Hippocampal formation (tissue), 2 donors: ENCODE measurements around the gene SCG2.
A peak's percentile ranks its signal among the peaks of the same experiment; 100 is the strongest.
"Not testable (repeated sequence)": the region's sequence is repeated elsewhere in the genome, so short reads cannot be mapped to it uniquely, and the experiment has no call there.

ENCODE experiments used
- DNase-seq, 2 donors: peaks; one replicate each; lab custom pipeline; 2025; lab: John Stamatoyannopoulos, UW

Gene SCG2

GRCh38 chr2:223611061-223611460 lies 8.9 kb upstream of the SCG2 start:
- no peak for DNase-seq

- DNase-seq = no peak
These were observed 5.3 kb upstream of the SCG2 start for GRCh38 chr2:223607476-223607875.

GRCh38 chr2:223606946-223607345 lies 4.8 kb upstream of the SCG2 start:
- DNase-seq = no peak

GRCh38 chr2:223604231-223604630 lies 2.1 kb upstream of the SCG2 start:
- DNase-seq = no peak

GRCh38 chr2:223602972-223603371 lies 811 bp upstream of the SCG2 start:
- no peak for DNase-seq

GRCh38 chr2:223601018-223601417 lies 1.1 kb downstream of the SCG2 start:
- DNase-seq = no peak

- no peak for DNase-seq
These were observed 2.4 kb downstream of the SCG2 start for GRCh38 chr2:223599640-223600380.

GRCh38 chr2:223598994-223599639 lies 3.0 kb downstream of the SCG2 start:
- DNase-seq = no peak

- DNase-seq = no peak
These were observed 5.1 kb downstream of the SCG2 start for GRCh38 chr2:223597076-223597475.

- no peak for DNase-seq
These were observed 6.0 kb downstream of the SCG2 start for GRCh38 chr2:223596208-223596607.

- DNase-seq = no peak
These were observed 7.3 kb downstream of the SCG2 start for GRCh38 chr2:223594831-223595230.

- DNase-seq = no peak
These were observed 7.9 kb downstream of the SCG2 start for GRCh38 chr2:223594259-223594658.

GRCh38 chr2:223592689-223593088 lies 9.5 kb downstream of the SCG2 start:
- DNase-seq = not testable (repeated sequence)

GRCh38 chr2:223591596-223591995 lies 10.6 kb downstream of the SCG2 start:
- DNase-seq = no peak

- DNase-seq = no peak
These were observed 11.2 kb downstream of the SCG2 start for GRCh38 chr2:223590964-223591363.

- DNase-seq = no peak
These were observed 12.3 kb downstream of the SCG2 start for GRCh38 chr2:223589901-223590300.

- DNase-seq = no peak
These were observed 13.9 kb downstream of the SCG2 start for GRCh38 chr2:223588251-223588650.

- no peak for DNase-seq
These were observed 14.9 kb downstream of the SCG2 start for GRCh38 chr2:223587301-223587700.

GRCh38 chr2:223586261-223586660 lies 15.9 kb downstream of the SCG2 start:
- DNase-seq = no peak

- DNase-seq = no peak
These were observed 16.5 kb downstream of the SCG2 start for GRCh38 chr2:223585666-223586065.

- no peak for DNase-seq
These were observed 20.2 kb downstream of the SCG2 start for GRCh38 chr2:223582001-223582400.

- DNase-seq = peak in 1 of 2 donors; percentile 15
These were observed 21.2 kb downstream of the SCG2 start for GRCh38 chr2:223580951-223581350.

GRCh38 chr2:223578846-223579245 lies 23.3 kb downstream of the SCG2 start:
- no peak for DNase-seq

GRCh38 chr2:223576873-223577272 lies 25.3 kb downstream of the SCG2 start:
- DNase-seq = no peak
